HepG2 (cell line): ENCODE measurements around the gene C11orf68. TPM values are rescaled to one million over a fixed set of nuclear protein-coding genes. Genes with fewer than 3 reads are reported as not detected.

Source experiments
- ARID4A ChIP-seq: sonication (generic); formaldehyde crosslinking; IDR thresholded peaks from 2 replicates; pipeline ENCODE4 v1.5.0; 2020; ENCODE audit warnings: mild to moderate bottlenecking, missing genetic modification reagents, borderline replicate concordance
- CERS6 ChIP-seq: sonication (generic); formaldehyde crosslinking; IDR thresholded peaks from 2 replicates; pipeline ENCODE4 v1.5.0; 2020; ENCODE audit warnings: missing genetic modification reagents
- IKZF4 ChIP-seq: sonication (generic); formaldehyde crosslinking; IDR thresholded peaks from 2 replicates; pipeline ENCODE4 v1.5.1; 2020; ENCODE audit warnings: borderline replicate concordance, mild to moderate bottlenecking, low read depth, missing genetic modification reagents; ENCODE audit errors: not compliant biosample characterization
- MLXIP ChIP-seq: sonication (generic); formaldehyde crosslinking; IDR thresholded peaks from 2 replicates; pipeline ENCODE4 v1.9.0; 2021; ENCODE audit warnings: missing genetic modification reagents, borderline replicate concordance
- REL ChIP-seq: sonication (generic); formaldehyde crosslinking; conservative IDR thresholded peaks from 2 replicates; pipeline ENCODE4 v1.8.0; 2022; ENCODE audit warnings: mild to moderate bottlenecking, missing genetic modification reagents, moderate library complexity
- SKI ChIP-seq: fragments of 450-650 bp; IDR thresholded peaks from one replicate; pipeline ENCODE4 v1.6.1; 2018; ENCODE audit warnings: mild to moderate bottlenecking; ENCODE audit not compliant: partially characterized antibody
- SP5 ChIP-seq: IDR thresholded peaks from 2 replicates; pipeline ENCODE4 v1.6.1; 2016; ENCODE audit warnings: low read depth, borderline replicate concordance
- ZBTB44 ChIP-seq: sonication (generic); formaldehyde crosslinking; IDR thresholded peaks from 2 replicates; pipeline ENCODE4 v1.4.0; 2020; ENCODE audit warnings: missing genetic modification reagents
- ZMYM4 ChIP-seq: sonication (generic); formaldehyde crosslinking; IDR thresholded peaks from 2 replicates; pipeline ENCODE4 v1.8.1; 2023; ENCODE audit warnings: mild to moderate bottlenecking, missing genetic modification reagents
- ZNF367 ChIP-seq: sonication (generic); formaldehyde crosslinking; IDR thresholded peaks from 2 replicates; pipeline ENCODE4 v1.4.0; 2020; ENCODE audit warnings: missing genetic modification reagents, borderline replicate concordance
- ZNF574 ChIP-seq: sonication (generic); formaldehyde crosslinking; IDR thresholded peaks from 2 replicates; pipeline ENCODE4 v1.4.0; 2020; ENCODE audit warnings: missing genetic modification reagents
- ZNF614 ChIP-seq: IDR thresholded peaks from 2 replicates; pipeline ENCODE4 v1.6.1; 2018; ENCODE audit warnings: missing biosample characterization, missing genetic modification reagents, inconsistent platforms, borderline replicate concordance
- ZNF749 ChIP-seq: sonication (generic); formaldehyde crosslinking; IDR thresholded peaks from 2 replicates; pipeline ENCODE4 v1.8.0; 2022; ENCODE audit warnings: mild to moderate bottlenecking, missing genetic modification reagents, moderate library complexity, borderline replicate concordance
- ZNF883 ChIP-seq: sonication (generic); formaldehyde crosslinking; IDR thresholded peaks from 2 replicates; pipeline ENCODE4 v1.5.1; 2020; ENCODE audit warnings: mild to moderate bottlenecking, missing genetic modification reagents; ENCODE audit errors: not compliant biosample characterization
- ZZZ3 ChIP-seq: sonication (generic); formaldehyde crosslinking; IDR thresholded peaks from 2 replicates; pipeline ENCODE4 v1.4.0; 2020; ENCODE audit warnings: missing genetic modification reagents, mild to moderate bottlenecking, borderline replicate concordance
- polyA plus RNA-seq, 8 experiments: library from polyadenylated mRNA; depleted of rRNA in 3 of 8; stranded (reverse) in 7 of 8; unstranded in 1 of 8; fragments of >200 nt; fragmentation: Illumina TruSeq in 4 of 8; extraction: Trizol in 4 of 8; gene quantifications; 2 replicates each; pipeline versions ENCODE4 v1.2.1 to v1.2.3, GENCODE V29; 2011 to 2016; ENCODE audit warnings: low read depth in 4 of 8, missing spikeins in 1 of 8, mixed read lengths in 1 of 8; ENCODE audit not compliant: insufficient read depth in 1 of 8
- total RNA-seq, 5 experiments: library from RNA; depleted of rRNA; stranded (reverse); fragments of >200 nt; fragmentation: Illumina TruSeq; extraction: Trizol; gene quantifications; 2 replicates each; pipeline ENCODE4 v1.2.3, GENCODE V29; 2016; ENCODE audit warnings: low read depth in 1 of 5

Gene C11orf68
- total and polyA plus RNA-seq, 2 of the 13 experiments (the other 11 are each of a cell fraction or from before 2014, with no cell fraction given): 8.4 to 28.3 TPM

GRCh38 chr11:65919141-65919572 is 295 bp upstream of the C11orf68 start, which contains the start of gene DRAP1 (continued):
- TF ChIP-seq ZNF883 (no peak), IKZF4 (CRISPR knock-in tag) (peak; percentile 51), SP5 (CRISPR knock-in tag) (peak; percentile 73; the same call in 1 of the 2 replicates), ARID4A (CRISPR knock-in tag) (peak; percentile 79; the same call in 1 of the 2 replicates), ZNF614 (peak; percentile 95; the same call in 1 of the 2 replicates), REL (CRISPR knock-in tag) (no peak), ZNF367 (no peak), ZMYM4 (CRISPR knock-in tag) (peak; percentile 95), ZNF749 (CRISPR knock-in tag) (peak; percentile 81; the same call in 1 of the 2 replicates), CERS6 (CRISPR knock-in tag) (0 out of 2 replicates have a peak, but pooled peaks have one; percentile 62), SKI (peak; percentile 94), ZNF574 (CRISPR knock-in tag) (peak; percentile 92), ZZZ3 (0 out of 2 replicates have a peak, but pooled peaks have one; percentile 48), MLXIP (peak; percentile 42; the same call in 1 of the 2 replicates), ZBTB44 (CRISPR knock-in tag) (0 out of 2 replicates have a peak, but pooled peaks have one; percentile 40)
